ENCODE results near the gene E2F6. TPM values are rescaled to one million over a fixed set of nuclear protein-coding genes. Genes with fewer than 3 reads are reported as not detected.

The E2F6 gene
- total and polyA plus RNA-seq, 9 of the 15 experiments (the other 6 are each of a cell fraction or from before 2014, with no cell fraction given) = 13.6 to 33.9 (median 26.1) TPM

- TF ChIP-seq ZNF639 (CRISPR knock-in tag; conservative IDR thresholded peaks at IDR 0.05 in 1 of 2, IDR thresholded peaks at IDR 0.05 in 1 of 2) (no peak), RFX1 (IDR thresholded peaks at IDR 0.05) (peak; percentile 35), THAP12 (CRISPR knock-in tag; IDR thresholded peaks at IDR 0.05) (no peak), CREB5 (CRISPR knock-in tag; IDR thresholded peaks at IDR 0.05) (no peak), MCM5 (IDR thresholded peaks at IDR 0.05; ENCODE audit: low read depth) (no peak), PHF21A (IDR thresholded peaks at IDR 0.05; ENCODE audit: borderline replicate concordance, low read depth) (peak; percentile 11; the same call in 1 of the 2 replicates), TFE3 (CRISPR knock-in tag; IDR thresholded peaks at IDR 0.05) (0 out of 2 replicates have a peak, but pooled peaks have one; percentile 7), NCOA6 (IDR thresholded peaks at IDR 0.05) (no peak), GTF2B (IDR thresholded peaks at IDR 0.05; ENCODE audit: extremely low read depth, insufficient read length) (no peak), RBM14 (IDR thresholded peaks at IDR 0.05; ENCODE audit: borderline replicate concordance, insufficient read depth, low read depth, low read length) (no peak), RERE (CRISPR knock-in tag; IDR thresholded peaks at IDR 0.05; ENCODE audit: borderline replicate concordance) (no peak), ZNF134 (CRISPR knock-in tag; conservative IDR thresholded peaks at IDR 0.05) (0 out of 2 replicates have a peak, but pooled peaks have one; percentile 22)
Measured at GRCh38 chr2:11411768-11412448, 54.1 kb downstream of the E2F6 start (continued).

Data from K562 (cell line).